GM23338 (cell line): Measurements from ENCODE around the gene ANAPC5. TPM values are rescaled to one million over a fixed set of nuclear protein-coding genes. Genes with fewer than 3 reads are reported as not detected.

Experiments
- ATAC-seq: fragments of 200-7000 bp; cut with Tn5 transposase; 3 replicates; pipeline ENCODE4 v1.9.1; 2020
- DNase-seq: peaks from one replicate; pipeline ENCODE4 v3.0.0-alpha.2; 2015; ENCODE audit warnings: low spot score
- H2AFZ ChIP-seq: fragments of 200-600 bp; sonication (generic); 2 replicates; pipeline ENCODE4 v1.8.0; 2016; ENCODE audit warnings: antibody characterized with exemption, mild to moderate bottlenecking, moderate library complexity
- H3F3A ChIP-seq: fragments of 200-600 bp; sonication (generic); replicated peaks from 2 replicates; pipeline ENCODE4 v1.8.0; 2017; ENCODE audit warnings: antibody characterized with exemption, mixed run types, low read depth
- H3K27ac ChIP-seq: fragments of 200-600 bp; sonication (generic); 2 replicates; pipeline ENCODE4 v1.6.1; 2016; ENCODE audit warnings: low read depth
- H3K27me3 ChIP-seq: fragments of 200-600 bp; sonication (generic); 2 replicates; pipeline ENCODE4 v1.8.0; 2016; ENCODE audit warnings: mild to moderate bottlenecking, mixed run types, moderate library complexity; ENCODE audit not compliant: insufficient read depth
- H3K36me3 ChIP-seq: fragments of 200-600 bp; sonication (generic); 2 replicates; pipeline ENCODE4 v1.8.0; 2016; ENCODE audit warnings: mild to moderate bottlenecking; ENCODE audit not compliant: insufficient read depth
- H3K4me1 ChIP-seq: fragments of 200-600 bp; sonication (generic); 2 replicates; pipeline ENCODE4 v1.8.0; 2016; ENCODE audit warnings: mild to moderate bottlenecking, moderate library complexity; ENCODE audit not compliant: insufficient read depth
- H3K4me2 ChIP-seq: fragments of 200-600 bp; sonication (generic); 2 replicates; pipeline ENCODE4 v1.7.1; 2017; ENCODE audit warnings: mixed run types
- H3K4me3 ChIP-seq: fragments of 200-600 bp; sonication (generic); 2 replicates; pipeline ENCODE4 v1.6.1; 2016; ENCODE audit warnings: mixed run types
- H3K79me2 ChIP-seq: fragments of 200-600 bp; sonication (generic); replicated peaks from 2 replicates; pipeline ENCODE4 v1.8.0; 2017; ENCODE audit warnings: mild to moderate bottlenecking; ENCODE audit not compliant: insufficient read depth
- H3K9me2 ChIP-seq: fragments of 200-600 bp; sonication (generic); 2 replicates; pipeline ENCODE4 v1.8.0; 2017; ENCODE audit not compliant: insufficient read depth
- H4K20me1 ChIP-seq: fragments of 200-600 bp; sonication (generic); replicated peaks from 2 replicates; pipeline ENCODE4 v1.8.0; 2017; ENCODE audit warnings: mild to moderate bottlenecking; ENCODE audit not compliant: insufficient read depth
- H3K27ac Mint-ChIP-seq: 2 replicates; pipeline ENCODE4 v1.8.0; 2020; ENCODE audit warnings: inconsistent platforms, mild to moderate bottlenecking, moderate library complexity, mixed read lengths
- H3K27me3 Mint-ChIP-seq: 3 replicates; pipeline ENCODE4 v1.8.0; 2022; ENCODE audit warnings: low read depth, mild to moderate bottlenecking, moderate library complexity, mixed read lengths, inconsistent platforms; ENCODE audit not compliant: insufficient read depth, poor library complexity
- H3K36me3 Mint-ChIP-seq: 3 replicates; pipeline ENCODE4 v1.8.0; 2021; ENCODE audit warnings: low read depth, mild to moderate bottlenecking, inconsistent platforms, moderate library complexity, mixed read lengths
- H3K4me1 Mint-ChIP-seq: 3 replicates; pipeline ENCODE4 v1.8.0; 2020; ENCODE audit warnings: mild to moderate bottlenecking, inconsistent platforms, mixed read lengths
- H3K4me3 Mint-ChIP-seq: 3 replicates; pipeline ENCODE4 v1.8.0; 2021; ENCODE audit warnings: moderate library complexity, mild to moderate bottlenecking, inconsistent platforms, mixed read lengths
- H3K9me3 Mint-ChIP-seq: 3 replicates; pipeline ENCODE4 v1.8.0; 2020; ENCODE audit warnings: moderate library complexity, mild to moderate bottlenecking, inconsistent platforms, mixed read lengths
- CREB1 ChIP-seq: fragments of 250-450 bp; sonication (Bioruptor Pico); IDR thresholded peaks from 2 replicates; pipeline ENCODE4 v1.5.0; 2020; ENCODE audit warnings: low read depth, mild to moderate bottlenecking, moderate library complexity
- EZH2 ChIP-seq: fragments of 200-600 bp; sonication (generic); IDR thresholded peaks from one replicate; pipeline ENCODE4 v1.8.0; 2017; ENCODE audit warnings: antibody characterized with exemption, mild to moderate bottlenecking, low read depth; ENCODE audit not compliant: unreplicated experiment
- EZH2phosphoT487 ChIP-seq: fragments of 200-600 bp; sonication (generic); IDR thresholded peaks from one replicate; pipeline ENCODE4 v1.8.1; 2018; ENCODE audit warnings: antibody characterized with exemption; ENCODE audit not compliant: unreplicated experiment
- JUNB ChIP-seq: IDR thresholded peaks from one replicate; pipeline ENCODE4 v1.6.1; 2016; ENCODE audit warnings: antibody characterized with exemption; ENCODE audit not compliant: unreplicated experiment
- NANOG ChIP-seq: IDR thresholded peaks from 2 replicates; pipeline ENCODE4 v1.6.1; 2016; ENCODE audit warnings: antibody characterized with exemption, borderline replicate concordance
- POLR2AphosphoS5 ChIP-seq: IDR thresholded peaks from 2 replicates; pipeline ENCODE4 v1.6.1; 2016; ENCODE audit warnings: antibody characterized with exemption, low read depth
- REST ChIP-seq: IDR thresholded peaks from one replicate; pipeline ENCODE4 v1.6.1; 2018; ENCODE audit warnings: antibody characterized with exemption; ENCODE audit not compliant: unreplicated experiment
- STAT1 ChIP-seq: IDR thresholded peaks from one replicate; pipeline ENCODE4 v1.6.1; 2016; ENCODE audit warnings: antibody characterized with exemption; ENCODE audit not compliant: unreplicated experiment
- ZNF114 ChIP-seq: fragments of 250-450 bp; sonication (Bioruptor Pico); IDR thresholded peaks from 2 replicates; pipeline ENCODE4 v1.5.0; 2020; ENCODE audit warnings: mild to moderate bottlenecking, moderate library complexity
- ZNF331 ChIP-seq: fragments of 250-450 bp; sonication (Bioruptor Pico); IDR thresholded peaks from 2 replicates; pipeline ENCODE4 v1.5.0; 2020; ENCODE audit warnings: low read depth, mild to moderate bottlenecking, moderate library complexity
- polyA plus RNA-seq: library from polyadenylated mRNA; unstranded; fragments of >200 nt; fragmentation: Nextera tagmentation; extraction: Ambion mirVana; gene quantifications from 2 replicates; pipeline ENCODE4 v1.2.1, GENCODE V29; 2016
- total RNA-seq: library from RNA; depleted of rRNA; stranded (reverse); fragments of >200 nt; shearing (Covaris generic); gene quantifications from 2 replicates; pipeline ENCODE4 v1.2.3, GENCODE V29; 2014
- TF ChIP-seq, protein P1 (sequence below): fragments of 250-450 bp; sonication (Bioruptor Pico); IDR thresholded peaks from 2 replicates; pipeline ENCODE4 v1.5.0; 2020; ENCODE audit warnings: mild to moderate bottlenecking, moderate library complexity
- TF ChIP-seq, protein P2 (sequence below), 2 experiments: fragments of 200-600 bp in 1 of 2; sonication (generic) in 1 of 2; conservative IDR thresholded peaks; 2 replicates each; pipeline versions ENCODE4 v1.5.1 to v1.6.1; 2016 to 2017; ENCODE audit warnings: antibody characterized with exemption in 2 of 2, low read depth in 2 of 2, mild to moderate bottlenecking in 2 of 2, moderate library complexity in 1 of 2
- TF ChIP-seq, protein P3 (sequence below): IDR thresholded peaks from 2 replicates; pipeline ENCODE4 v1.6.1; 2016; ENCODE audit warnings: antibody characterized with exemption

The ANAPC5 gene
- total and polyA plus RNA-seq, 2 experiments from 2014 or later: 65.9 to 125 TPM

- H3K27me3 ChIP-seq: no peaks in the 10 kb centered on the region
- no peak overlapping the region for H2AFZ ChIP-seq
- no peak for DNase-seq
- Mint-ChIP-seq H3K36me3 (no peaks in the 10 kb centered on the region), H3K27ac (no peak overlapping the region), H3K4me1 (peaks cover 5% of the 10 kb centered on the region; the same call in 2 of the 3 replicates), H3K27me3 (peaks cover 12% of the 10 kb centered on the region), H3K4me3 (no peak overlapping the region), H3K9me3 (no peaks in the 10 kb centered on the region)
- H3F3A ChIP-seq: peaks cover 6% of the 10 kb centered on the region; the same call in 1 of the 2 replicates
- no peaks in the 10 kb centered on the region for H3K9me2 ChIP-seq
- peaks cover 13% of the 10 kb centered on the region for H3K79me2 ChIP-seq
- H3K36me3 ChIP-seq: no peaks in the 10 kb centered on the region; the same call in 1 of the 2 replicates
- H3K4me1 ChIP-seq: peaks cover 9% of the 10 kb centered on the region
- no peaks in the 10 kb centered on the region; the same call in 1 of the 2 replicates for H4K20me1 ChIP-seq
- no peak overlapping the region for H3K27ac ChIP-seq
- TF ChIP-seq, protein P1, sequence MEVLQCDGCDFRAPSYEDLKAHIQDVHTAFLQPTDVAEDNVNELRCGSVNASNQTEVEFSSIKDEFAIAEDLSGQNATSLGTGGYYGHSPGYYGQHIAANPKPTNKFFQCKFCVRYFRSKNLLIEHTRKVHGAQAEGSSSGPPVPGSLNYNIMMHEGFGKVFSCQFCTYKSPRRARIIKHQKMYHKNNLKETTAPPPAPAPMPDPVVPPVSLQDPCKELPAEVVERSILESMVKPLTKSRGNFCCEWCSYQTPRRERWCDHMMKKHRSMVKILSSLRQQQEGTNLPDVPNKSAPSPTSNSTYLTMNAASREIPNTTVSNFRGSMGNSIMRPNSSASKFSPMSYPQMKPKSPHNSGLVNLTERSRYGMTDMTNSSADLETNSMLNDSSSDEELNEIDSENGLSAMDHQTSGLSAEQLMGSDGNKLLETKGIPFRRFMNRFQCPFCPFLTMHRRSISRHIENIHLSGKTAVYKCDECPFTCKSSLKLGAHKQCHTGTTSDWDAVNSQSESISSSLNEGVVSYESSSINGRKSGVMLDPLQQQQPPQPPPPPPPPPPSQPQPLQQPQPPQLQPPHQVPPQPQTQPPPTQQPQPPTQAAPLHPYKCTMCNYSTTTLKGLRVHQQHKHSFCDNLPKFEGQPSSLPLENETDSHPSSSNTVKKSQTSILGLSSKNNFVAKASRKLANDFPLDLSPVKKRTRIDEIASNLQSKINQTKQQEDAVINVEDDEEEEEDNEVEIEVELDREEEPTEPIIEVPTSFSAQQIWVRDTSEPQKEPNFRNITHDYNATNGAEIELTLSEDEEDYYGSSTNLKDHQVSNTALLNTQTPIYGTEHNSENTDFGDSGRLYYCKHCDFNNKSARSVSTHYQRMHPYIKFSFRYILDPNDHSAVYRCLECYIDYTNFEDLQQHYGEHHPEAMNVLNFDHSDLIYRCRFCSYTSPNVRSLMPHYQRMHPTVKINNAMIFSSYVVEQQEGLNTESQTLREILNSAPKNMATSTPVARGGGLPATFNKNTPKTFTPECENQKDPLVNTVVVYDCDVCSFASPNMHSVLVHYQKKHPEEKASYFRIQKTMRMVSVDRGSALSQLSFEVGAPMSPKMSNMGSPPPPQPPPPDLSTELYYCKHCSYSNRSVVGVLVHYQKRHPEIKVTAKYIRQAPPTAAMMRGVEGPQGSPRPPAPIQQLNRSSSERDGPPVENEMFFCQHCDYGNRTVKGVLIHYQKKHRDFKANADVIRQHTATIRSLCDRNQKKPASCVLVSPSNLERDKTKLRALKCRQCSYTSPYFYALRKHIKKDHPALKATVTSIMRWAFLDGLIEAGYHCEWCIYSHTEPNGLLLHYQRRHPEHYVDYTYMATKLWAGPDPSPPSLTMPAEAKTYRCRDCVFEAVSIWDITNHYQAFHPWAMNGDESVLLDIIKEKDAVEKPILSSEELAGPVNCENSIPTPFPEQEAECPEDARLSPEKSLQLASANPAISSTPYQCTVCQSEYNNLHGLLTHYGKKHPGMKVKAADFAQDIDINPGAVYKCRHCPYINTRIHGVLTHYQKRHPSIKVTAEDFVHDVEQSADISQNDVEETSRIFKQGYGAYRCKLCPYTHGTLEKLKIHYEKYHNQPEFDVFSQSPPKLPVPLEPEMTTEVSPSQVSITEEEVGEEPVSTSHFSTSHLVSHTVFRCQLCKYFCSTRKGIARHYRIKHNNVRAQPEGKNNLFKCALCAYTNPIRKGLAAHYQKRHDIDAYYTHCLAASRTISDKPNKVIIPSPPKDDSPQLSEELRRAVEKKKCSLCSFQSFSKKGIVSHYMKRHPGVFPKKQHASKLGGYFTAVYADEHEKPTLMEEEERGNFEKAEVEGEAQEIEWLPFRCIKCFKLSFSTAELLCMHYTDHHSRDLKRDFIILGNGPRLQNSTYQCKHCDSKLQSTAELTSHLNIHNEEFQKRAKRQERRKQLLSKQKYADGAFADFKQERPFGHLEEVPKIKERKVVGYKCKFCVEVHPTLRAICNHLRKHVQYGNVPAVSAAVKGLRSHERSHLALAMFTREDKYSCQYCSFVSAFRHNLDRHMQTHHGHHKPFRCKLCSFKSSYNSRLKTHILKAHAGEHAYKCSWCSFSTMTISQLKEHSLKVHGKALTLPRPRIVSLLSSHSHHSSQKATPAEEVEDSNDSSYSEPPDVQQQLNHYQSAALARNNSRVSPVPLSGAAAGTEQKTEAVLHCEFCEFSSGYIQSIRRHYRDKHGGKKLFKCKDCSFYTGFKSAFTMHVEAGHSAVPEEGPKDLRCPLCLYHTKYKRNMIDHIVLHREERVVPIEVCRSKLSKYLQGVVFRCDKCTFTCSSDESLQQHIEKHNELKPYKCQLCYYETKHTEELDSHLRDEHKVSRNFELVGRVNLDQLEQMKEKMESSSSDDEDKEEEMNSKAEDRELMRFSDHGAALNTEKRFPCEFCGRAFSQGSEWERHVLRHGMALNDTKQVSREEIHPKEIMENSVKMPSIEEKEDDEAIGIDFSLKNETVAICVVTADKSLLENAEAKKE (CRISPR knock-in tag): no peak
- TF ChIP-seq, protein P2, sequence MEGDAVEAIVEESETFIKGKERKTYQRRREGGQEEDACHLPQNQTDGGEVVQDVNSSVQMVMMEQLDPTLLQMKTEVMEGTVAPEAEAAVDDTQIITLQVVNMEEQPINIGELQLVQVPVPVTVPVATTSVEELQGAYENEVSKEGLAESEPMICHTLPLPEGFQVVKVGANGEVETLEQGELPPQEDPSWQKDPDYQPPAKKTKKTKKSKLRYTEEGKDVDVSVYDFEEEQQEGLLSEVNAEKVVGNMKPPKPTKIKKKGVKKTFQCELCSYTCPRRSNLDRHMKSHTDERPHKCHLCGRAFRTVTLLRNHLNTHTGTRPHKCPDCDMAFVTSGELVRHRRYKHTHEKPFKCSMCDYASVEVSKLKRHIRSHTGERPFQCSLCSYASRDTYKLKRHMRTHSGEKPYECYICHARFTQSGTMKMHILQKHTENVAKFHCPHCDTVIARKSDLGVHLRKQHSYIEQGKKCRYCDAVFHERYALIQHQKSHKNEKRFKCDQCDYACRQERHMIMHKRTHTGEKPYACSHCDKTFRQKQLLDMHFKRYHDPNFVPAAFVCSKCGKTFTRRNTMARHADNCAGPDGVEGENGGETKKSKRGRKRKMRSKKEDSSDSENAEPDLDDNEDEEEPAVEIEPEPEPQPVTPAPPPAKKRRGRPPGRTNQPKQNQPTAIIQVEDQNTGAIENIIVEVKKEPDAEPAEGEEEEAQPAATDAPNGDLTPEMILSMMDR (conservative IDR thresholded peaks at IDR 0.05; ENCODE audit: low read depth in 2 of 2): no peak
- TF ChIP-seq, protein P3, sequence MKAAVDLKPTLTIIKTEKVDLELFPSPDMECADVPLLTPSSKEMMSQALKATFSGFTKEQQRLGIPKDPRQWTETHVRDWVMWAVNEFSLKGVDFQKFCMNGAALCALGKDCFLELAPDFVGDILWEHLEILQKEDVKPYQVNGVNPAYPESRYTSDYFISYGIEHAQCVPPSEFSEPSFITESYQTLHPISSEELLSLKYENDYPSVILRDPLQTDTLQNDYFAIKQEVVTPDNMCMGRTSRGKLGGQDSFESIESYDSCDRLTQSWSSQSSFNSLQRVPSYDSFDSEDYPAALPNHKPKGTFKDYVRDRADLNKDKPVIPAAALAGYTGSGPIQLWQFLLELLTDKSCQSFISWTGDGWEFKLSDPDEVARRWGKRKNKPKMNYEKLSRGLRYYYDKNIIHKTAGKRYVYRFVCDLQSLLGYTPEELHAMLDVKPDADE: no peak
- no peak for TF ChIP-seq JUNB
- no peak for TF ChIP-seq STAT1
- TF ChIP-seq POLR2AphosphoS5: no peak
- no peak for TF ChIP-seq NANOG
- no peak for TF ChIP-seq CREB1 (CRISPR knock-in tag)
- no peak for TF ChIP-seq EZH2
- no peak for TF ChIP-seq ZNF114 (CRISPR knock-in tag)
- no peak for TF ChIP-seq REST
- TF ChIP-seq ZNF331: no peak
- no peak for TF ChIP-seq EZH2phosphoT487
- H3K4me3 ChIP-seq: no peak overlapping the region
- no peak for ATAC-seq
- no peak overlapping the region for H3K4me2 ChIP-seq
These were observed 52.5 kb downstream of the ANAPC5 start for GRCh38 chr12:121299662-121300061.
